H1 (cell line): Measurements from ENCODE around the gene TBC1D30. TPM values are rescaled to one million over a fixed set of nuclear protein-coding genes. Genes with fewer than 3 reads are reported as not detected.

Experiments used
- RBBP5 ChIP-seq: IDR thresholded peaks from 2 replicates; pipeline ENCODE4 v1.7.1; 2012; ENCODE audit warnings: low read depth, mild to moderate bottlenecking, inconsistent platforms, low read length, moderate library complexity, borderline replicate concordance
- SP1 ChIP-seq: IDR thresholded peaks from 2 replicates; pipeline ENCODE4 v1.6.1; 2011; ENCODE audit warnings: low read depth, low read length
- polyA plus RNA-seq, 7 experiments: library from polyadenylated mRNA; depleted of rRNA in 3 of 7; stranded (reverse) in 5 of 7; unstranded in 2 of 7; fragments of >200 nt in 5 of 7; fragments of 200-250 nt in 2 of 7; gene quantifications; 1 replicate in 5 of 7; 2 replicates in 1 of 7; 4 replicates in 1 of 7; pipeline versions ENCODE4 v1.2.1 to v1.2.3, GENCODE V29; 2011 to 2013; ENCODE audit warnings: missing spikeins in 2 of 7, mixed read lengths in 2 of 7
- total RNA-seq: library from RNA; stranded (reverse); fragmentation: NEBNext Ultra II Directional; extraction: Animal tissue kit (Norgen Biotek cat#: 25700); gene quantifications from 2 replicates; pipeline ENCODE4 v1.2.1, GENCODE V29; 2021
- TF ChIP-seq, protein P1 (sequence below): fragments of 300-600 bp; sonication (generic); IDR thresholded peaks from 2 replicates; pipeline ENCODE4 v1.7.1; 2012; ENCODE audit warnings: low read length, moderate library complexity, mild to moderate bottlenecking, inconsistent platforms; ENCODE audit not compliant: insufficient replicate concordance

TBC1D30 gene
- total and polyA plus RNA-seq, 2 of the 8 experiments (the other 6 are each of a cell fraction or from before 2014, with no cell fraction given), result 2.8 to 5.5 TPM

DNA sequence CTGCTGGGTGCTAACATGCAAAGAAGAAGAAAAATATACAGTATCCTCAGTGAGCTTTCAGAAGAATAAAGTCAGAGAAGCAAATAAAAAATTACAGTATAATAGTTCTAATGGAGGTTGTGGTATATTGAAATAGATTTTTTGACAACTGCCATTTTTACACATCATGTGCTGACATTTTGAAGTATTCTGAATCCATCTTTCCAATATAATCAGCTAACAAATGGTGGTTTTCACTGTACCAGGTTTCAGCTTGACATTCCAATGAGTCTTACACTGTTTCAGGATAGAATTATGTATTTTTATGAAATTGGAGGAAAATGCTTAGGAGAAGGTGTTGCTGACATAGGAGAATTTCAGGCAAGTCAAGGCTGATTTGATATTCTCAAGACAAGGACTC, 26.3 kb upstream of the TBC1D30 start (continued):
- TF ChIP-seq, protein P1, sequence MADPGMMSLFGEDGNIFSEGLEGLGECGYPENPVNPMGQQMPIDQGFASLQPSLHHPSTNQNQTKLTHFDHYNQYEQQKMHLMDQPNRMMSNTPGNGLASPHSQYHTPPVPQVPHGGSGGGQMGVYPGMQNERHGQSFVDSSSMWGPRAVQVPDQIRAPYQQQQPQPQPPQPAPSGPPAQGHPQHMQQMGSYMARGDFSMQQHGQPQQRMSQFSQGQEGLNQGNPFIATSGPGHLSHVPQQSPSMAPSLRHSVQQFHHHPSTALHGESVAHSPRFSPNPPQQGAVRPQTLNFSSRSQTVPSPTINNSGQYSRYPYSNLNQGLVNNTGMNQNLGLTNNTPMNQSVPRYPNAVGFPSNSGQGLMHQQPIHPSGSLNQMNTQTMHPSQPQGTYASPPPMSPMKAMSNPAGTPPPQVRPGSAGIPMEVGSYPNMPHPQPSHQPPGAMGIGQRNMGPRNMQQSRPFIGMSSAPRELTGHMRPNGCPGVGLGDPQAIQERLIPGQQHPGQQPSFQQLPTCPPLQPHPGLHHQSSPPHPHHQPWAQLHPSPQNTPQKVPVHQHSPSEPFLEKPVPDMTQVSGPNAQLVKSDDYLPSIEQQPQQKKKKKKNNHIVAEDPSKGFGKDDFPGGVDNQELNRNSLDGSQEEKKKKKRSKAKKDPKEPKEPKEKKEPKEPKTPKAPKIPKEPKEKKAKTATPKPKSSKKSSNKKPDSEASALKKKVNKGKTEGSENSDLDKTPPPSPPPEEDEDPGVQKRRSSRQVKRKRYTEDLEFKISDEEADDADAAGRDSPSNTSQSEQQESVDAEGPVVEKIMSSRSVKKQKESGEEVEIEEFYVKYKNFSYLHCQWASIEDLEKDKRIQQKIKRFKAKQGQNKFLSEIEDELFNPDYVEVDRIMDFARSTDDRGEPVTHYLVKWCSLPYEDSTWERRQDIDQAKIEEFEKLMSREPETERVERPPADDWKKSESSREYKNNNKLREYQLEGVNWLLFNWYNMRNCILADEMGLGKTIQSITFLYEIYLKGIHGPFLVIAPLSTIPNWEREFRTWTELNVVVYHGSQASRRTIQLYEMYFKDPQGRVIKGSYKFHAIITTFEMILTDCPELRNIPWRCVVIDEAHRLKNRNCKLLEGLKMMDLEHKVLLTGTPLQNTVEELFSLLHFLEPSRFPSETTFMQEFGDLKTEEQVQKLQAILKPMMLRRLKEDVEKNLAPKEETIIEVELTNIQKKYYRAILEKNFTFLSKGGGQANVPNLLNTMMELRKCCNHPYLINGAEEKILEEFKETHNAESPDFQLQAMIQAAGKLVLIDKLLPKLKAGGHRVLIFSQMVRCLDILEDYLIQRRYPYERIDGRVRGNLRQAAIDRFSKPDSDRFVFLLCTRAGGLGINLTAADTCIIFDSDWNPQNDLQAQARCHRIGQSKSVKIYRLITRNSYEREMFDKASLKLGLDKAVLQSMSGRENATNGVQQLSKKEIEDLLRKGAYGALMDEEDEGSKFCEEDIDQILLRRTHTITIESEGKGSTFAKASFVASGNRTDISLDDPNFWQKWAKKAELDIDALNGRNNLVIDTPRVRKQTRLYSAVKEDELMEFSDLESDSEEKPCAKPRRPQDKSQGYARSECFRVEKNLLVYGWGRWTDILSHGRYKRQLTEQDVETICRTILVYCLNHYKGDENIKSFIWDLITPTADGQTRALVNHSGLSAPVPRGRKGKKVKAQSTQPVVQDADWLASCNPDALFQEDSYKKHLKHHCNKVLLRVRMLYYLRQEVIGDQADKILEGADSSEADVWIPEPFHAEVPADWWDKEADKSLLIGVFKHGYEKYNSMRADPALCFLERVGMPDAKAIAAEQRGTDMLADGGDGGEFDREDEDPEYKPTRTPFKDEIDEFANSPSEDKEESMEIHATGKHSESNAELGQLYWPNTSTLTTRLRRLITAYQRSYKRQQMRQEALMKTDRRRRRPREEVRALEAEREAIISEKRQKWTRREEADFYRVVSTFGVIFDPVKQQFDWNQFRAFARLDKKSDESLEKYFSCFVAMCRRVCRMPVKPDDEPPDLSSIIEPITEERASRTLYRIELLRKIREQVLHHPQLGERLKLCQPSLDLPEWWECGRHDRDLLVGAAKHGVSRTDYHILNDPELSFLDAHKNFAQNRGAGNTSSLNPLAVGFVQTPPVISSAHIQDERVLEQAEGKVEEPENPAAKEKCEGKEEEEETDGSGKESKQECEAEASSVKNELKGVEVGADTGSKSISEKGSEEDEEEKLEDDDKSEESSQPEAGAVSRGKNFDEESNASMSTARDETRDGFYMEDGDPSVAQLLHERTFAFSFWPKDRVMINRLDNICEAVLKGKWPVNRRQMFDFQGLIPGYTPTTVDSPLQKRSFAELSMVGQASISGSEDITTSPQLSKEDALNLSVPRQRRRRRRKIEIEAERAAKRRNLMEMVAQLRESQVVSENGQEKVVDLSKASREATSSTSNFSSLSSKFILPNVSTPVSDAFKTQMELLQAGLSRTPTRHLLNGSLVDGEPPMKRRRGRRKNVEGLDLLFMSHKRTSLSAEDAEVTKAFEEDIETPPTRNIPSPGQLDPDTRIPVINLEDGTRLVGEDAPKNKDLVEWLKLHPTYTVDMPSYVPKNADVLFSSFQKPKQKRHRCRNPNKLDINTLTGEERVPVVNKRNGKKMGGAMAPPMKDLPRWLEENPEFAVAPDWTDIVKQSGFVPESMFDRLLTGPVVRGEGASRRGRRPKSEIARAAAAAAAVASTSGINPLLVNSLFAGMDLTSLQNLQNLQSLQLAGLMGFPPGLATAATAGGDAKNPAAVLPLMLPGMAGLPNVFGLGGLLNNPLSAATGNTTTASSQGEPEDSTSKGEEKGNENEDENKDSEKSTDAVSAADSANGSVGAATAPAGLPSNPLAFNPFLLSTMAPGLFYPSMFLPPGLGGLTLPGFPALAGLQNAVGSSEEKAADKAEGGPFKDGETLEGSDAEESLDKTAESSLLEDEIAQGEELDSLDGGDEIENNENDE, result no peak
- TF ChIP-seq RBBP5 (no peak), SP1 (no peak)
